ENCODE data around the gene TPX2.

DNA sequence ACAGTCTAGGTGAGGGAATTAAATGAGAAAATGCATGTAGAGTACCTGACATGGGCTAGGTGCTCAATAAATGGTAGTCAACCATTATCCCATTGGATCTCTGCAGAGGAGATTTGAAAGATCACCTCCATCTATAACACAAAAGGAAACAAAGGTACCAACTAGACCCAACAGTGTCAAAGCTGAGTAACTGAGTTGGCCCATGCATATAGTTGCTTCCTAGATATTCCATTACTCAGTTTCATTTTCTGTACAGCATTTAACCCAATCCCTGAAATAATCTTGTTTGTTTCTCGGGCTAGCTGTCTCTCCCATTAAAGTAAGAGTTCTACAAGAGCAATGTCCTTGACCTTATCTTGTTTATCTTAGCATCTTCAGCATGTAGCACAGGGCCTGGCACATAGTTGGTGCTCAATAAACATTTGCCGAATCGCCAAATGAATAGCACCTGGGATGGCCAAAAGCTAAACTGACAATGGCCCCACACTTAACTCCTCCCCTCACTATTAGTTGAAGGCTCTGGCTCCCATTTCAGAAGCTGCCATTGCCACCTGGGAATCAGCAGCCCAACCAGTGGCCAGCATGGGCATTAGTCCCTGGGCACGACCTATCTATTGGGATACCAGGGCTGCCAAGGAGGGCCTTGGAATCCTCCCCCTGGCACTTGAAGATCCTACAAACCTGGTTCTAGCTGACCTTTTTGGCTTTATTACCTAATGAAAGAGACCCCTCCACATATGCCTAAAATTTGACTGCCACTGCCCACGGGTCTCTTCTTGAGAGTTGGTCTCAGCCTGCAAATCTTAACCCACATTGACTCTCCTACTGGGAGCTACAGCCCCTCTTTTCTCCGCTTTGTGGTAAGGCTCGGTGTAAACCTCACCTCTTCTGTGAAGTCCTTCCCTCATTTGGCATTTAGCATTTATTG lies 39.0 kb upstream of the TPX2 start:
- TF ChIP-seq, protein P1, sequence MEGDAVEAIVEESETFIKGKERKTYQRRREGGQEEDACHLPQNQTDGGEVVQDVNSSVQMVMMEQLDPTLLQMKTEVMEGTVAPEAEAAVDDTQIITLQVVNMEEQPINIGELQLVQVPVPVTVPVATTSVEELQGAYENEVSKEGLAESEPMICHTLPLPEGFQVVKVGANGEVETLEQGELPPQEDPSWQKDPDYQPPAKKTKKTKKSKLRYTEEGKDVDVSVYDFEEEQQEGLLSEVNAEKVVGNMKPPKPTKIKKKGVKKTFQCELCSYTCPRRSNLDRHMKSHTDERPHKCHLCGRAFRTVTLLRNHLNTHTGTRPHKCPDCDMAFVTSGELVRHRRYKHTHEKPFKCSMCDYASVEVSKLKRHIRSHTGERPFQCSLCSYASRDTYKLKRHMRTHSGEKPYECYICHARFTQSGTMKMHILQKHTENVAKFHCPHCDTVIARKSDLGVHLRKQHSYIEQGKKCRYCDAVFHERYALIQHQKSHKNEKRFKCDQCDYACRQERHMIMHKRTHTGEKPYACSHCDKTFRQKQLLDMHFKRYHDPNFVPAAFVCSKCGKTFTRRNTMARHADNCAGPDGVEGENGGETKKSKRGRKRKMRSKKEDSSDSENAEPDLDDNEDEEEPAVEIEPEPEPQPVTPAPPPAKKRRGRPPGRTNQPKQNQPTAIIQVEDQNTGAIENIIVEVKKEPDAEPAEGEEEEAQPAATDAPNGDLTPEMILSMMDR (IDR thresholded peaks at IDR 0.05), result no peak
- no peak for TF ChIP-seq EZH2 (IDR thresholded peaks at IDR 0.05; ENCODE audit: borderline replicate concordance, insufficient read depth, low read depth, low read length, poor library complexity, severe bottlenecking)

Data from B cell (primary cell).